Measurements from ENCODE around the gene PTPRK. TPM values are rescaled to one million over a fixed set of nuclear protein-coding genes. Genes with fewer than 3 reads are reported as not detected.

PTPRK gene
- polyA plus RNA-seq, 1 donor (not counting 4 experiments of a cell fraction or from before 2014, with no cell fraction given) = 52.7 TPM

GRCh38 chr6:128412680-128413079, 107.7 kb downstream of the PTPRK start:
- DNase-seq (ENCODE audit: low read depth, low spot score) = no peak
- Histone ChIP-seq H2AFZ (ENCODE audit: control insufficient read depth, low read length) (no peak overlapping the region), H3K4me1 (ENCODE audit: control insufficient read depth, extremely low read depth, insufficient read depth, low read length) (peaks cover 12% of the 10 kb centered on the region), H3K27me3 (ENCODE audit: control insufficient read depth, extremely low read depth, insufficient read depth, low read length) (no peaks in the 10 kb centered on the region), H3K4me2 (ENCODE audit: control insufficient read depth, extremely low read depth, insufficient read depth, low read depth, low read length) (peak overlapping the region; percentile 11), H3K79me2 (ENCODE audit: control insufficient read depth, insufficient read depth, low read length) (peaks cover 62% of the 10 kb centered on the region), H3K4me3 (ENCODE audit: control insufficient read depth in 2 of 3, extremely low read depth in 1 of 3, insufficient read depth in 2 of 3, low read depth in 1 of 3, low read length in 3 of 3) (no peak overlapping the region), H3K9me3 (ENCODE audit: control insufficient read depth, low read depth, low read length) (no peaks in the 10 kb centered on the region), H3K9ac (ENCODE audit: control insufficient read depth, extremely low read depth, insufficient read depth, low read length) (no peak overlapping the region), H3K36me3 (ENCODE audit: control insufficient read depth in 2 of 2, extremely low read depth in 1 of 2, insufficient read depth in 2 of 2, low read length in 2 of 2) (no peaks in the 10 kb centered on the region), H3K27ac (ENCODE audit: control insufficient read depth, insufficient read depth, low read length) (no peak overlapping the region), H4K20me1 (ENCODE audit: control insufficient read depth, extremely low read depth, insufficient read depth, low read length) (no peaks in the 10 kb centered on the region), H3K9me1 (ENCODE audit: control insufficient read depth, extremely low read depth, insufficient read depth, low read length) (no peaks in the 10 kb centered on the region)
- no peak for TF ChIP-seq EZH2 (IDR thresholded peaks at IDR 0.05; ENCODE audit: low read length)
- TF ChIP-seq CTCF (optimal IDR thresholded peaks at IDR 0.05 in 1 of 3, IDR thresholded peaks at IDR 0.05 in 1 of 3, conservative IDR thresholded peaks at IDR 0.05 in 1 of 3; ENCODE audit: extremely low read depth in 1 of 3, insufficient read depth in 2 of 3, low read length in 3 of 3) = no peak
- dilution Hi-C loops (cut with MboI; ENCODE audit: extremely low pct_ligation_motif_present, low sequenced_read_pairs) = no loop called here
- FAIRE-seq = peak; percentile 98

GRCh38 chr6:128410584-128410983, 109.8 kb downstream of the PTPRK start:
- no peaks in the 10 kb centered on the region for H3K36me3 ChIP-seq (ENCODE audit: control insufficient read depth in 2 of 2, extremely low read depth in 1 of 2, insufficient read depth in 2 of 2, low read length in 2 of 2)
- H3K9me1 ChIP-seq (ENCODE audit: control insufficient read depth, extremely low read depth, insufficient read depth, low read length) = no peaks in the 10 kb centered on the region
- no peak overlapping the region for H3K4me3 ChIP-seq (ENCODE audit: control insufficient read depth in 2 of 3, extremely low read depth in 1 of 3, insufficient read depth in 2 of 3, low read depth in 1 of 3, low read length in 3 of 3)
- no peak overlapping the region for H3K4me2 ChIP-seq (ENCODE audit: control insufficient read depth, extremely low read depth, insufficient read depth, low read depth, low read length)
- no peak for TF ChIP-seq CTCF (optimal IDR thresholded peaks at IDR 0.05 in 1 of 3, IDR thresholded peaks at IDR 0.05 in 1 of 3, conservative IDR thresholded peaks at IDR 0.05 in 1 of 3; ENCODE audit: extremely low read depth in 1 of 3, insufficient read depth in 2 of 3, low read length in 3 of 3)
- no peak for TF ChIP-seq EZH2 (IDR thresholded peaks at IDR 0.05; ENCODE audit: low read length)
- H3K9me3 ChIP-seq (ENCODE audit: control insufficient read depth, low read depth, low read length) = no peaks in the 10 kb centered on the region
- H3K27me3 ChIP-seq (ENCODE audit: control insufficient read depth, extremely low read depth, insufficient read depth, low read length) = no peaks in the 10 kb centered on the region
- no peaks in the 10 kb centered on the region for H4K20me1 ChIP-seq (ENCODE audit: control insufficient read depth, extremely low read depth, insufficient read depth, low read length)
- H3K27ac ChIP-seq (ENCODE audit: control insufficient read depth, insufficient read depth, low read length) = no peak overlapping the region
- dilution Hi-C loops (cut with MboI; ENCODE audit: extremely low pct_ligation_motif_present, low sequenced_read_pairs) = no loop called here
- no peak overlapping the region for H2AFZ ChIP-seq (ENCODE audit: control insufficient read depth, low read length)
- FAIRE-seq (no peak), DNase-seq (ENCODE audit: low read depth, low spot score) (no peak)
- H3K79me2 ChIP-seq (ENCODE audit: control insufficient read depth, insufficient read depth, low read length) = peaks cover 60% of the 10 kb centered on the region
- no peak overlapping the region for H3K9ac ChIP-seq (ENCODE audit: control insufficient read depth, extremely low read depth, insufficient read depth, low read length)
- H3K4me1 ChIP-seq (ENCODE audit: control insufficient read depth, extremely low read depth, insufficient read depth, low read length) = peaks cover 12% of the 10 kb centered on the region

Data from keratinocyte (primary cell).